Breast epithelium (tissue), 3 donors: ENCODE results near the gene ANTXR1.

ENCODE experiments used
- CTCF ChIP-seq, 3 donors: fragments of 450-650 bp; IDR thresholded peaks; one replicate each; pipeline ENCODE4 v1.5.1; 2016 to 2017; ENCODE audit warnings: antibody characterized with exemption in 3 of 3, mild to moderate bottlenecking in 3 of 3, moderate library complexity in 3 of 3
- POLR2A ChIP-seq: fragments of 450-650 bp; IDR thresholded peaks from one replicate; pipeline ENCODE4 v1.6.1; 2016; ENCODE audit warnings: antibody characterized with exemption, mild to moderate bottlenecking, moderate library complexity

- TF ChIP-seq CTCF (IDR thresholded peaks at IDR 0.05), result no peak
- TF ChIP-seq POLR2A, result no peak
Measured at GRCh38 chr2:69070969-69071368, 58.0 kb downstream of the ANTXR1 start.
